Measurements from ENCODE around the gene PCSK5.

GRCh38 chr9:76366275-76366674 is 475.8 kb downstream of the PCSK5 start:
- TF ChIP-seq CTCF (IDR thresholded peaks at IDR 0.05), result no peak
- TF ChIP-seq EZH2 (IDR thresholded peaks at IDR 0.05; ENCODE audit: borderline replicate concordance, insufficient read depth, low read depth, low read length, poor library complexity, severe bottlenecking), result no peak
